Choroid plexus epithelial cell (primary cell): ENCODE results near the gene PLEKHF1.

ENCODE experiments used
- DNase-seq: peaks from one replicate; pipeline ENCODE4 v3.0.0-alpha.2; 2010; ENCODE audit warnings: low read depth
- H3K4me3 ChIP-seq: 2 replicates; pipeline ENCODE4 v1.5.1; 2011; ENCODE audit warnings: low read depth, mild to moderate bottlenecking, control low read depth, low read length, moderate library complexity
- CTCF ChIP-seq: conservative IDR thresholded peaks from 2 replicates; pipeline ENCODE4 v1.5.1; 2011; ENCODE audit warnings: low read depth, mild to moderate bottlenecking, control low read depth, inconsistent platforms, low read length, moderate library complexity

PLEKHF1 gene

DNA sequence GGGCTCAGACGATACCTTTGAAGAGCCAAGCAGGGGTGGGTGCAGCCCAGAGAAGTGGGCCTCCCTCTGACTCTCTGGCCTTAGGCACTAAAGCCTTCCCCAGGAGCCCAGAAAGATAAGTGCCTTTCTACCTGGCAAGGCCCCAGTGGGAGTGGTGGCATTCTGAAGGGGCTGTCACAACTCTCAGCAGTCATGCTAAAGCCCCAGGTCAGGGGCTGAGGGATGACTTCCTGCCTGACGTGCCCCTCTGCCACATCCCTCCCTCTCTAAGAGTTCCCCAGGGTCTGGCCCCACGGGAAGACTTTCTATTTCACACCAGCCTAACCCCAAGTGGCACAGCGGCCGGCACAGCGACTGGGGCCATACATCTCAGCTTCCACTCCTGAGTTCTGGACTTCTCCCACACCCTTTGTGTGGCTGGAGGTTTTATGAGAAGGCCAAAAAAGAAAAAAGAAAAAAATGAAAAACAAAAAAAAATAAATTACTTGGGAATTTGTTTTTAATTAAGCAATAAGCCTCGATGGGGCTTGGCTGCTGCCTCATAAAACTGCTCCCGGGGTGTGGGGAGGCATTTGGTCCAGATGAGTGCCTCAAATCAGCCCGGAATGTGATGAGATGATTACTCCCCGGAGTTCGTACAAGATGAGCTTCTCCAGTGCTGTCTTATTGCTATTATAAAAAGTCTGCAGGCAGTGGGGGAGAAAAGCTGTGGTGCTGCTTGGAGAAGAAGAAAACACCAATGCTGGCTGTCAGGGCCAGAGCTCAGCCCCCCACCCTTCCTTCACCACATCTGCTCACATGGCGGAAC lies 28.5 kb upstream of the PLEKHF1 start:
- DNase-seq = no peak
- no peak overlapping the region for H3K4me3 ChIP-seq
- TF ChIP-seq CTCF = no peak

- no peak for TF ChIP-seq CTCF
- DNase-seq = no peak
- no peak overlapping the region for H3K4me3 ChIP-seq
Measured at GRCh38 chr19:29639086-29639485, 26.2 kb upstream of the PLEKHF1 start.

GRCh38 chr19:29640231-29640630 lies 25.0 kb upstream of the PLEKHF1 start:
- H3K4me3 ChIP-seq = no peak overlapping the region
- DNase-seq = no peak
- no peak for TF ChIP-seq CTCF

DNA sequence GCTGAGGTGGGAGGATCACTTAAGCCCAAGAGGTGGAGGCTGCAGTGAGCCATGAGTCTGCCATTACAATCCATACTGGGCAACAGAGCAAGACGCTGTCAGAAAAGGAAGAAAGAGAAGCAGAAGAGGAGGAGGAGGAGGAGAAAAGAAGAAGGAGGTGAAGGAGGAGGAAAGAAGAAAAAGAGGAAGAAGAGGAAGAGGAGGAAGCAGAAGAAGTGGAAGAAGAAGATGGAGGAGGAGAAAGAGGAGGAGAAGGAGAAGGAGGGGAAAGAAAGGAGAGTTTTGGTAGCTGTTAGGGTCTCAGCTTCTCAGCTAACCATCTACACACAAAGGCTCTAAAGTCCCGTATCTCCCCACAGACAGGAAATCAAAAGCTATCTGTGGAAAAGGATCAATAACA lies 23.7 kb upstream of the PLEKHF1 start:
- TF ChIP-seq CTCF = no peak
- H3K4me3 ChIP-seq = no peak overlapping the region
- DNase-seq = no peak

DNA sequence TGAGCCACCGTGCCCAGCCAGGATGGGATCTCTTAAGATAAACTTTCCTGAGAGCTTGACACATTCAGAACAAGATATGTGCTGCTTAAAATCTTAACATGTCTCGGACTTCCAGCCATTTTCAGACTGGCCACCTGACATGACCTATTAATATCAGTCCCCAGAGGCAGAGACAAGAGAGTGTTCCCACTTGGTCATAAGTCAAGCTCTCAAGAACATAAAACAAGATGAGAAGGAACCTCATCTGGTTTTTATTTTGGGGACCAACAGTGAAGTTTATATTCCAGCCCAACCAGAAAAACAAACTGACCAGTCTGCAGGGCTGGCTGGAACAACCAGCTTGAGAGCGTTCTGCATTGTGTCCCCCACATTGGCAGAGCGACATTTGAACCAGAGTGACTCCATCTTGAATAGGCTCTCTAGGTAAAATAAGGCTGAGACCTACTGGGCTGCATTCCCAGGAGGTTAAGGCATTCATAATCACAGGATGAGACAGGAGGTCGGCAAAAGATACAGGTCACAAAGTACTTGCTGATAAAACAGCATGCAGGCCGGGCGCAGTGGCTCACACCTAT lies 21.8 kb upstream of the PLEKHF1 start:
- TF ChIP-seq CTCF = no peak
- no peak for DNase-seq
- no peak overlapping the region for H3K4me3 ChIP-seq

GRCh38 chr19:29644210-29644609 lies 21.1 kb upstream of the PLEKHF1 start:
- no peak overlapping the region for H3K4me3 ChIP-seq
- no peak for TF ChIP-seq CTCF
- no peak for DNase-seq

DNA sequence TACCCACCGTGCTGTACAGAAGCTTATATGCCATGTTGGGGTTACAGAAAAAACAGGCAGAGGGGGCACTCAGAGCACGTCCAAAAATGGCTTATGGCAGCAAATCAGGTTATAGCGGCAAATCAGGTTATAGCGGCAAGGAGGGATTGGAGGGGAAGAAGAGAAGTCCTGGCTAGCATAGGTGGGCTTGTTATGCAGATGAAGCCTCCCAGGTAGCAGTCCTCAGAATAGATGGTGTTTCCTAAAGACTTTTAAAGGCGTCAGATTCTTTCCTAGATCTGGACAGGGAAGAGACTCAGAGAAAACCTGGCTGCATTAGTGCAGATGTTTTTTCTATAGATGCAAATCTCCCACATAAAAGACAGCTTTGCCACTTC lies 19.8 kb upstream of the PLEKHF1 start:
- TF ChIP-seq CTCF = no peak

More for the DNA sequence above, 19.8 kb upstream of the PLEKHF1 start:
- DNase-seq = no peak
- no peak overlapping the region for H3K4me3 ChIP-seq
